Right atrium auricular region (tissue), 2 donors: ENCODE results near the gene RAPGEF6. TPM values are rescaled to one million over a fixed set of nuclear protein-coding genes. Genes with fewer than 3 reads are reported as not detected.
"Not testable (repeated sequence)": the region's sequence is repeated elsewhere in the genome, so short reads cannot be mapped to it uniquely, and the experiment has no call there.

ENCODE experiments used
- DNase-seq: peaks from one replicate; pipeline ENCODE4 v3.0.0-alpha.2; 2019; ENCODE audit warnings: low spot score
- H3K27ac ChIP-seq, 2 donors: fragments of 200-600 bp; sonication (generic); 1 replicate in 1 of 2; 2 replicates in 1 of 2; pipeline ENCODE4 v1.5.1; 2016 to 2019
- H3K27me3 ChIP-seq, 2 donors: fragments of 200-600 bp; sonication (generic); one replicate each; pipeline versions ENCODE4 v1.5.1 to v1.6.0; 2017 to 2019
- H3K36me3 ChIP-seq: fragments of 200-600 bp; sonication (generic); one replicate; pipeline ENCODE4 v1.5.1; 2016
- H3K4me1 ChIP-seq, 2 donors: fragments of 200-600 bp; sonication (generic); one replicate each; pipeline versions ENCODE4 v1.5.1 to v1.6.0; 2017 to 2019
- H3K4me3 ChIP-seq, 2 donors: fragments of 200-600 bp; sonication (generic); 1 replicate in 1 of 2; 2 replicates in 1 of 2; pipeline ENCODE4 v1.5.1; 2017 to 2019; ENCODE audit warnings: mild to moderate bottlenecking in 1 of 2, moderate library complexity in 1 of 2
- H3K9me3 ChIP-seq, 2 donors: fragments of 200-600 bp; sonication (generic); one replicate each; pipeline ENCODE4 v1.5.1; 2019
- total RNA-seq, 2 donors: library from RNA; depleted of rRNA; stranded (reverse); fragments of >200 nt; gene quantifications; one replicate each; pipeline ENCODE4 v1.1.0, GENCODE V29; 2016
- TF ChIP-seq, protein P1 (sequence below), 2 donors: fragments of 200-600 bp; sonication (generic); IDR thresholded peaks; one replicate each; pipeline ENCODE4 v1.5.1; 2019; ENCODE audit warnings: antibody characterized with exemption in 2 of 2

Gene RAPGEF6
- total RNA-seq, 2 donors from 2014 or later = 10.0 to 14.0 TPM

DNA sequence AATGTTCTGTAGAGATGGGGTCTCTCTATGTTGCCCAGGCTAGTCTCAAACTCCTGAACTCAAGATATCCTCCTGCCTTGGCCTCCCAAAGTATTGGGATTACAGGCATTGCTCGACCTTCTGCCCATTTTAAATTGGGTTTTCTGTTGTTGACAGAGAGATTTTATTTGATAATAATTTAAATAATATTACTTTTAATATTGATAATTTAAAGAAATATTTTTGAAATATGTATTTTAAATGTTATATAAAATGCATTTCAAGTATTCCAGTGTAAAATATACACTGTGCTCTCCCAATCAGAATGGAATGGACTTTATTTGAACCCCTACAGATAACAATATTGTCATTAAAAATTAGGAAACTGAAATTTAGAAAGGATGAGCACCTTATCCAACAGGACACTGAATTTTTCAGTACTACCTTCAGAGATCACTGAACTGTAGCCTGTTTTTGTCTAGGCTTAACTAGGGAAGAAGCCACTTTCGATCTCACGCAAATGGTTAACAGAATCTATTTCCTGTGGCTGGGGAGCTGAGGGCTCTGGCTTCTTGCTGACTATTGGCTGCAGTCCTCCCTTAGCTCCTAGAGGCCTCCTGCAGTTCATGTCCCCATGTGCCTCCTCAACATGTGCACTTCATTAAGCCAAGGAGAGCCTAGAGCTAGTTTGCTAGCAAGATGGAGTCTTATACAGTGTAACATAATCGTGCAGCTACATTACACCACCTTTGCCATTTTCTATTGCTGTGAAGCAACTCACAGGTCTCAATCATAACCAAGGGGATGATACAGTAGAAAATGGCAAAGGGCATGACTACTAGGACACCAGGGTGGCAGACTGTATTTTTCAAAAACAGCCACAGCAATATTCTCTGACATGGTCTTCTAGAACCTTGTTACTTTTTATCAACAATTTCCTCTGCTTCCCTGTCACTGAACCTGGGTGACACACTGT is 221.1 kb downstream of the RAPGEF6 start:
- Histone ChIP-seq H3K9me3 (no peaks in the 10 kb centered on the region), H3K4me1 (no peaks in the 10 kb centered on the region), H3K36me3 (no peaks in the 10 kb centered on the region), H3K27me3 (no peaks in the 10 kb centered on the region), H3K4me3 (no peak overlapping the region), H3K27ac (no peak overlapping the region)
- DNase-seq = no peak
- TF ChIP-seq, protein P1, sequence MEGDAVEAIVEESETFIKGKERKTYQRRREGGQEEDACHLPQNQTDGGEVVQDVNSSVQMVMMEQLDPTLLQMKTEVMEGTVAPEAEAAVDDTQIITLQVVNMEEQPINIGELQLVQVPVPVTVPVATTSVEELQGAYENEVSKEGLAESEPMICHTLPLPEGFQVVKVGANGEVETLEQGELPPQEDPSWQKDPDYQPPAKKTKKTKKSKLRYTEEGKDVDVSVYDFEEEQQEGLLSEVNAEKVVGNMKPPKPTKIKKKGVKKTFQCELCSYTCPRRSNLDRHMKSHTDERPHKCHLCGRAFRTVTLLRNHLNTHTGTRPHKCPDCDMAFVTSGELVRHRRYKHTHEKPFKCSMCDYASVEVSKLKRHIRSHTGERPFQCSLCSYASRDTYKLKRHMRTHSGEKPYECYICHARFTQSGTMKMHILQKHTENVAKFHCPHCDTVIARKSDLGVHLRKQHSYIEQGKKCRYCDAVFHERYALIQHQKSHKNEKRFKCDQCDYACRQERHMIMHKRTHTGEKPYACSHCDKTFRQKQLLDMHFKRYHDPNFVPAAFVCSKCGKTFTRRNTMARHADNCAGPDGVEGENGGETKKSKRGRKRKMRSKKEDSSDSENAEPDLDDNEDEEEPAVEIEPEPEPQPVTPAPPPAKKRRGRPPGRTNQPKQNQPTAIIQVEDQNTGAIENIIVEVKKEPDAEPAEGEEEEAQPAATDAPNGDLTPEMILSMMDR (IDR thresholded peaks at IDR 0.05) = no peak

DNA sequence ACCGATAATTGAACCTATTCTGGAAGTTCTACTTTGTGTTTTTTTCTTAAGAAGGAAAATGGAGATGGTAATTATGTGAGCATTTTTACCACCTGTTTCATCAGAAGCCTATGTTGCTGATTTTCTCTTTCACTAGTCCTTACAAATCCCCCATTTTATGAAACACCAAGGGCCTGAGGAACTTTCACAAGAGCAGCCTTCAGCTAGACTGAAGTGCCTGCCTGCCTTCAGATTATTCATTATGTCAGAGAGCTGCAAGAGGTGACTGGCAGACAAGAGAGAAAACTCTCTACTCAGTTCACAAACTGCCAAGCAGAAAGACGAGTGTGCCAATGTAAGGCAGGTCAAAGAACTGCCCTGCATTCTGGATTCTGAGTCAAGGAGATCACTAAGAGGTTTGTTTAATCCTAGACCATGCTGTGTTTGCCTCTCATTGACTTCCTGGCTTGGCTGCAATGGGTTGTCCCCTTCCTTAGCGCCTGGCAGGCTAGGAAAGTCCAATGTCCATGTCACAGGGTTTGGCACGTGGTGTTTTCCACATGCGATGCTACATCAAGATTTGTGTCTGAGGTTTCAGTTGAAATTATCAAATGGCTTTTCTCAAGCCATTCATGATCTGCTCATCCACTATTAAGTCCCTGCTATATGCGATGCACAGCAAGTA is 227.9 kb downstream of the RAPGEF6 start:
- Histone ChIP-seq H3K4me3 (no peak overlapping the region), H3K9me3 (peaks cover 0 to 12% of the 10 kb centered on the region in 2 donors), H3K36me3 (peaks cover 4% of the 10 kb centered on the region), H3K27ac (no peak overlapping the region), H3K4me1 (no peaks in the 10 kb centered on the region), H3K27me3 (no peaks in the 10 kb centered on the region)
- DNase-seq = no peak
- TF ChIP-seq, protein P1 (IDR thresholded peaks at IDR 0.05) = no peak

DNA sequence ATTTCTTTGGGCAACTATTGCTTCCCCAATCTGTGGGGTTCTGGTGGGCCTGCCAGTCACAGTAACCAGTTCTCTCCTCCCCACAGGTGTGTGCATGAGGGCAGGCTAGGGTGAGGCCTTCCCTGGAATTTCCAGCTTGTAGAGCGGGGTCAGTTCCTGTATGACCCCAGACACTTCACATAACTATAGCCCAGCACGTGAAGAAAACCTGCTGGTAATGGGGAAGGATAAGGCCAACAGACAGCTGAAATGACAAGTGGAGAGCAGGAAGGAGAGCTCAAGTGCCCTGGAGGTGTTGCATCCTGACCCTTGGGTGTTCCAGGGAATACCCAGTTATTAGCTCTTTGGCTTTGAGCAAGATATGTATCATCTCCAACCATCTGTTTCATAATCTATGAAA is 229.0 kb downstream of the RAPGEF6 start:
- H3K36me3 ChIP-seq = peaks cover 7% of the 10 kb centered on the region

DNA sequence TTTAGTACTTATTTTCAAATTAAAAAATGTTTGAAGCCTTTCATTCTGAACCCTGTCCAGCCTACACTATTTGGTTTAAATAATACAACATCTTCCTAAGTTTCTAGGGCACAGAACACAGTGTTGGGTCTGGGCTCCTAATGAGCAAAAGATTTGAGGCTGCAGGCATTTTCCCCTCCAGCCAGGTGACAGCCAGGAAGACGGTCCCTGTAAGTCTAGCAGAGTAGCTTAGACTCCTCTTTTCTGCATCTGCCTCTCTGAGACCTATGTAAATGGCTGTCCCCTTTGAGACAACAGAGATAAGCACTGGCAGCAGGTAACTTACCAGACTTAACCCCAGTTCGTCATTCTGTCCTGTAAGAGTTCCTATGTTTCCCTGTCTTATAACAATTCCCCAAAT is 229.4 kb downstream of the RAPGEF6 start:
- no peak for DNase-seq
- TF ChIP-seq, protein P1 (IDR thresholded peaks at IDR 0.05) = no peak
- Histone ChIP-seq H3K9me3 (peaks cover 0 to 22% of the 10 kb centered on the region in 2 donors), H3K4me3 (no peak overlapping the region), H3K27ac (no peak overlapping the region), H3K27me3 (no peaks in the 10 kb centered on the region), H3K36me3 (peaks cover 7% of the 10 kb centered on the region), H3K4me1 (no peaks in the 10 kb centered on the region)

More for the DNA sequence above, 229.0 kb downstream of the RAPGEF6 start:
- no peaks in the 10 kb centered on the region for H3K27me3 ChIP-seq
- peaks cover 0 to 22% of the 10 kb centered on the region in 2 donors for H3K9me3 ChIP-seq
- H3K4me1 ChIP-seq = no peaks in the 10 kb centered on the region
- no peak overlapping the region for H3K27ac ChIP-seq
- no peak overlapping the region for H3K4me3 ChIP-seq
- no peak for DNase-seq
- TF ChIP-seq, protein P1 (IDR thresholded peaks at IDR 0.05) = no peak

DNA sequence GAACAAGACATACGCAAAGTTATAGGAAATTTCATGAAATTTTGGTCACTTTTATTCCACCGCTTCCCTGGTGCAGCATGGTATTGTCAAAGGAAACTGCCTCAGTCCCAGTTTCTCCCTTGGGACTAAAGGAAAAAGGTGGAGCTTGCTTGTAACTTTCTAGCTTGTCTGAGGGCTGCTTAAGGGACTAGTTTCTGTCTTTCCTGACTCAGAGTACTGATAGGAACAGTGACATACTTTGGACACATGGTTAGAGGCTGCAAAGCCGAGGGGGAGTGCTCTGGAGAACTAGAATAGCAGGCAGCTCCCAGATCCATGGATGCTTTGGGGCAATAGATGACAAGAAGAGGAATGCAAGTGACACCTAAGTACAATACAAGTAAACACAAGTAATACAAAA is 234.4 kb downstream of the RAPGEF6 start:
- no peak for DNase-seq
- Histone ChIP-seq H3K36me3 (peaks cover 8% of the 10 kb centered on the region), H3K27me3 (no peaks in the 10 kb centered on the region), H3K9me3 (peaks cover 0 to 22% of the 10 kb centered on the region in 2 donors), H3K4me1 (no peaks in the 10 kb centered on the region), H3K27ac (no peak overlapping the region), H3K4me3 (no peak overlapping the region)
- TF ChIP-seq, protein P1 (IDR thresholded peaks at IDR 0.05) = no peak

DNA sequence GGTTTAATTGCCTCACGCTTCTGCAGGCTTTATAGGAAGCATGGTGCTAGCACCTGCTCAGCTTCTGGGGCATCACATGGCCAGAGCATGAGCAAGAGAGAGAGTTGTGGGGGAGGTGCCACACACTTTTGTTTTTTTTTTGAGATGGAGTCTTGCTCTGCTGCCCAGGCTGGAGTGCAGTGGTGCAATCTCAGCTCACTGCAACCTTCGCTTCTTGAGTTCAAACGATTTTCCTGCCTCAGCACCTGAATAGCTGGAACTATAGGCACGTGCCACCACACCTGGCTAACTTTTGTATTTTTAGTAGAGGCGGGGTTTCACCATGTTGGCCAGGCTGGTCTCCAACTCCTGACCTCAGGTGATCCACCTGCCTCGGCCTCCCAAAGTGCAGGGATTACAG is 236.0 kb downstream of the RAPGEF6 start:
- not testable (repeated sequence) for DNase-seq, H3K27ac ChIP-seq, H3K27me3 ChIP-seq, H3K4me3 ChIP-seq, H3K4me1 ChIP-seq
- H3K36me3 ChIP-seq = peaks cover 16% of the 10 kb centered on the region
- H3K9me3 ChIP-seq = peaks cover 0 to 22% of the 10 kb centered on the region in 2 donors
